Activated CD8-positive, alpha-beta memory T cell treated with anti-CD3 and anti-CD28 coated beads, Interleukin-2, amount 50 U/mL, for 1 hour (primary cell): Measurements from ENCODE around the gene UGT1A3.

Experiments used
- DNase-seq: peaks from one replicate; pipeline ENCODE4 v3.0.0-alpha.2; 2020; ENCODE audit errors: extremely low read depth

Gene UGT1A3

GRCh38 chr2:233758141-233758540, 29.3 kb downstream of the UGT1A3 start:
- DNase-seq: no peak

DNA sequence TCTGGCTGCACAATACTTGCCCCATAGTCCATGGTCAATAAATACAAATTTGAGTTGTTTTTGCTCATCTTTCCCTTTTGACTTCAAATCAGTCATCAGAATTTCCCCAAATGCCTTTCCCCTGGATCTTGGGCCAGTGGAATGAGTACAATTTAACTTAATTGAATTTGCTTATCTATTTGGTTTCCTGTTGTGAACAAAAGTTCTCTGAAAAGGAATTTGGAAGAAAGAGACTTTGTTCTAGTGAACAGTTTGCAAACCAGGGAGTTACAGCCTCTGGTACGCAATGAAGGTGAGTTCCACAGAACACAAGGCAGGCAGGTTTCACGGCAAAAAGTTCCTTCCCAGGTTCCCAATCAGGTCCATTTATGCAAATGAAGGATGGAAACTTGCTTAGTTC, 30.0 kb downstream of the UGT1A3 start:
- no peak for DNase-seq

DNA sequence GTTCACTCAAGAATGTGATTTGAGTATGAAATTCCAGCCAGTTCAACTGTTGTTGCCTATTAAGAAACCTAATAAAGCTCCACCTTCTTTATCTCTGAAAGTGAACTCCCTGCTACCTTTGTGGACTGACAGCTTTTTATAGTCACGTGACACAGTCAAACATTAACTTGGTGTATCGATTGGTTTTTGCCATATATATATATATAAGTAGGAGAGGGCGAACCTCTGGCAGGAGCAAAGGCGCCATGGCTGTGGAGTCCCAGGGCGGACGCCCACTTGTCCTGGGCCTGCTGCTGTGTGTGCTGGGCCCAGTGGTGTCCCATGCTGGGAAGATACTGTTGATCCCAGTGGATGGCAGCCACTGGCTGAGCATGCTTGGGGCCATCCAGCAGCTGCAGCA, 31.2 kb downstream of the UGT1A3 start, which contains the start of gene UGT1A1:
UGT1A1 (plus strand) TSS at position 228 of the 400 bp plus-strand sequence; CDS start at position 246, 18 bp downstream.
- DNase-seq: no peak

DNA sequence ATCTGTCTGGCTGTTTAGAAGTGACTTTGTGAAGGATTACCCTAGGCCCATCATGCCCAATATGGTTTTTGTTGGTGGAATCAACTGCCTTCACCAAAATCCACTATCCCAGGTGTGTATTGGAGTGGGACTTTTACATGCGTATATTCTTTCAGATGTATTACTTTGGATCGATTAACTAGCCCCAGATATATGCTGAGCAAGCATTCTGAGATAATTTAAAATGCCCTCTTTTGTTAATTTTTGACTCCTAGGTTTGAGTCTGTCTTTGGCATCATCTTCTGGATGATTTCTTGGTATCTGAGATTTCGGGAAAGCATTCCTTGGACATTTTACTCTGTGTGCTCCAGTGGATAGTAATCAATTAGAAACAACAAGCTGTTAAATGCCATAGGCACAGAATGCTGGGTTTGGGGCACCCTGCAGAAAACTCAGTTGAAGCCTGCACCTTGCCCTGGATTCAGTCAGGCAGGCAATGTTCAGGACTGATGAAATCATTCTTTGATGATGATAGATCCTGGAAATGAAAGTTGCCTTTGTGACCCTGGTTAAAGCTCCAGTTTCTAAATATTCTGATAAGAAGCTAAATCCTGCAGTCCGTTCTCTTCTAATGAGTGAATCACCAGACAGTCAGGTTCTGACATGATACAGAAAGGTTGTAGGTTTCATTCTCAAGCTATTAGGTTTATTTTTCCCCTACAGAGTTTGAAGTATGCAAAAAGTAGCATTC, 32.4 kb downstream of the UGT1A3 start:
- no peak for DNase-seq

DNA sequence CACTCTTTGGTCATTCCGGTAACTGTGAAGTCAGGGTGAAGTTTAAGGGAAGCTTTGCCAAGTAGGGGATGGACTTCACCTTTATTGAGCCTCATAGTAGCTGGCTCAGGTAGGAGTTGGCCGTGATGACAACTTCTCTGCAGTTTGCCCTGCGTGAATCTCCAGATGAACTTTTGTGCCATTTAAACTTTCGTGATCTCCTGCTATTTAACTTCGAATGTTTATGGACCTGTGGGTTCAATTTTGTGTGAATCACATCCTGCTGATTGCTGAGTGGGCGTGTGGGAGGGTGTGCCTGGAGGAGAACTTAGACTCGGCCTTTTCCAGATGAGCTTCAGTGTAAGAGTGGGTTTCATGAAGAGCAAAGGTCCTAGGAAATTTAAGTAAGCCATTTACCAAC, 35.4 kb downstream of the UGT1A3 start:
- DNase-seq: no peak

DNA sequence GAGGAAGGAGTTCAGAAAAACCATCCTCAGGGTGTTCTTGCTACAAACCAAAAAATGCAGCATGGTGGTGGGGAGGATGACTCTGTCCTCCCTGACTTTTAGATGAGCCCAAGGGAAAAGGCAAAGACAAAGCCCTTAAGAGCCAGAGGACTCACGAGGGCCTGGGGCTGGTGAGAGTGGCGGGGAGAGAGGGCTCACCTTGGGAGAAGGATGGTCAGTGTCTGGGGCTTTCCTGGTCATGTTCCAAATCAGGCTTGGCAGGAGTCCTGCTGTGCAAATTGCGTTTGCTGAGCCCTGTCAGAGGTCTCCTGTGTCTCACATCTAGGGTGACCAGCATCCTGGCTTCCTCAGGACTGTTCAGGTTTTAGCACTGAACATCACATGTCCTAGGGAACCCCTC, 35.9 kb downstream of the UGT1A3 start:
- no peak for DNase-seq

- DNase-seq: no peak
Observed at GRCh38 chr2:233766416-233766815, 37.6 kb downstream of the UGT1A3 start.

DNA sequence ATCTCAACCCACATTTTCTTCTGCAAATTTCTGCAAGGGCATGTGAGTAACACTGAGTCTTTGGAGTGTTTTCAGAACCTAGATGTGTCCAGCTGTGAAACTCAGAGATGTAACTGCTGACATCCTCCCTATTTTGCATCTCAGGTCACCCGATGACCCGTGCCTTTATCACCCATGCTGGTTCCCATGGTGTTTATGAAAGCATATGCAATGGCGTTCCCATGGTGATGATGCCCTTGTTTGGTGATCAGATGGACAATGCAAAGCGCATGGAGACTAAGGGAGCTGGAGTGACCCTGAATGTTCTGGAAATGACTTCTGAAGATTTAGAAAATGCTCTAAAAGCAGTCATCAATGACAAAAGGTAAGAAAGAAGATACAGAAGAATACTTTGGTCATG, 39.2 kb downstream of the UGT1A3 start:
- no peak for DNase-seq

- no peak for DNase-seq
Observed at GRCh38 chr2:233769260-233769659, 40.4 kb downstream of the UGT1A3 start.

DNA sequence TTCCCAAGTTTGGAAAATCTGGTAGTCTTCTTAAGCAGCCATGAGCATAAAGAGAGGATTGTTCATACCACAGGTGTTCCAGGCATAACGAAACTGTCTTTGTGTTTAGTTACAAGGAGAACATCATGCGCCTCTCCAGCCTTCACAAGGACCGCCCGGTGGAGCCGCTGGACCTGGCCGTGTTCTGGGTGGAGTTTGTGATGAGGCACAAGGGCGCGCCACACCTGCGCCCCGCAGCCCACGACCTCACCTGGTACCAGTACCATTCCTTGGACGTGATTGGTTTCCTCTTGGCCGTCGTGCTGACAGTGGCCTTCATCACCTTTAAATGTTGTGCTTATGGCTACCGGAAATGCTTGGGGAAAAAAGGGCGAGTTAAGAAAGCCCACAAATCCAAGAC, 43.3 kb downstream of the UGT1A3 start:
- DNase-seq: no peak

- DNase-seq: no peak
Observed at GRCh38 chr2:233772583-233772982, 43.7 kb downstream of the UGT1A3 start.

GRCh38 chr2:233773854-233774253, 45.0 kb downstream of the UGT1A3 start:
- no peak for DNase-seq

- DNase-seq: no peak
Observed at GRCh38 chr2:233775414-233775813, 46.6 kb downstream of the UGT1A3 start.

DNA sequence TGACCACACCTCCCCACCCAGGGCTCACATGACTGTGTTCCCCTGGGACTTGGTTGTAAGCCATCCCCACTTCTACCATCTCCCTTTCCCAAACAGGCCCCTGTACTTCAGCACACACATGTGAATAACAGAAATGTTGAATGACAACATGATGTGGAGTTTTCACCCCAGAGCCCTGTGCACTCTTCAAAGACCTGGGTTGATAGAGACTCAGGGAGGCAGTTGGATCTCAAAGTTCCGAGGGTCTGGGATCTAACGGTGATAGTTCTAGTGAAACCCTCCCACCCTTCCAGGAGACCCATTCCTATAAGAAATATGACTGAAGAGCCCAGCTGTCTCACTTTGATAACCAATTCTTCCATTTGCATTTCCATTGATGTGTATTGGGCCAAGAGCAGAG, 49.2 kb downstream of the UGT1A3 start, which contains the start of gene MROH2A:
MROH2A (plus strand) TSS at position 301 of the 400 bp plus-strand sequence. CDS start 1,029 bp downstream, outside the sequence.
- no peak for DNase-seq

GRCh38 chr2:233779722-233780121, 50.9 kb downstream of the UGT1A3 start:
- DNase-seq: no peak

- DNase-seq: no peak
Observed at GRCh38 chr2:233780771-233781170, 51.9 kb downstream of the UGT1A3 start.

DNA sequence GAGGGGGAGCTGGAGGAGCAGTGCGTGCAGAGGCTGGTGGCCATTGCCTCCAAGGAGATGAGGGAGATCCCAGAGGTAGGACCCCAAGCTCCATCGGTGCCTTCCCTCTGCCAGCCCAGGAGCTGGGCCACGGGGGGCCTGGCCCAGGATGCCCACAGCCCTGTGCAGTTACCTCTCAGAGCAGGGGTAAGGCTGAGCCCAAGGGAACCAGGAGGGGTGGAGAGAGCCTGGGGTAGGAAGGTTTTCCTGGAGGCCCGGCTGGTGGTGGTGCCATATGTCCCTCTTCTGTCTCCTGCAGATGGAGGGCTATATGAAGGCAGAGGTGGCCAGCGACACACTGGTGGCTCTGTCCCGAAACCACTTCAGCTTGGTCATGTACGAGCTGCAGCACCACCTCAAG, 60.7 kb downstream of the UGT1A3 start:
- DNase-seq: no peak

DNA sequence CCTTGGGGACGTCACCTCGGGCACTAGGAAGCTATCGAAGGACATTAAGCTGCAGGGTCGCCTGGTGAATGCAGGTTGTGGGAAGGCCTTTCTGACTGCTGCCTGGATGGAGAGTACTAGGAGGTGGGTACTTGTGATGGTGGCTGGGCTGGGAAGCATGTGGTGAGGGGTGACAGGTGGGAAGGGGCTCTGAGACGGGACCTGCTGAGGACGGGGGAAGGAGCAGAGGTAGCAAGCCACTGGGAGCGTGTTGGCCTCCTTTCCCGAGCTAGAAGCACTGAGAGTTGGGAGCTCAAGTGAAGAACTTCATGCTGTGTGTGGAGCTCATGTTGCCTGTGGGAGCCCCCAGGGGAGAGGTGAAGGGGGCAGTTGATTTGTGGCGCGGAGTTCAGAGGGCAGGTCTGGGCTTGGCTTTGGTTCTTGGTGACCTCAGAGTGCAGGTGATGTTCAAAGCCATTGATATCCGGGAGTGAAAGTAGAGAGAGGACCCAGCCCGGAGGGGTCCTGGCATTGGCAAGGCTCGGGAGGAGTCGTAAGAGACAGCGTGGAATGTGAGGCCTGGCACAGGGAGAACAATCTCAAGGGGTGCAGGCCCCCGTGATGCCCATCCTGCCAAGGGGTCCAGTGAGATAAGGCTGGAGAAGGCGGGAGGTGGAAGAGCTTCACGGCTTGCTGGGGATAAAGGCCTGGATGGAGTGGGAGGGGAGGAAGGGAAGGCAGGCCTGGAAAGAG, 62.5 kb downstream of the UGT1A3 start:
- no peak for DNase-seq

GRCh38 chr2:233791883-233792329, 63.1 kb downstream of the UGT1A3 start:
- no peak for DNase-seq

- DNase-seq: no peak
Observed at GRCh38 chr2:233792720-233793119, 63.9 kb downstream of the UGT1A3 start.

- DNase-seq: no peak
Observed at GRCh38 chr2:233793465-233794127, 64.8 kb downstream of the UGT1A3 start.

DNA sequence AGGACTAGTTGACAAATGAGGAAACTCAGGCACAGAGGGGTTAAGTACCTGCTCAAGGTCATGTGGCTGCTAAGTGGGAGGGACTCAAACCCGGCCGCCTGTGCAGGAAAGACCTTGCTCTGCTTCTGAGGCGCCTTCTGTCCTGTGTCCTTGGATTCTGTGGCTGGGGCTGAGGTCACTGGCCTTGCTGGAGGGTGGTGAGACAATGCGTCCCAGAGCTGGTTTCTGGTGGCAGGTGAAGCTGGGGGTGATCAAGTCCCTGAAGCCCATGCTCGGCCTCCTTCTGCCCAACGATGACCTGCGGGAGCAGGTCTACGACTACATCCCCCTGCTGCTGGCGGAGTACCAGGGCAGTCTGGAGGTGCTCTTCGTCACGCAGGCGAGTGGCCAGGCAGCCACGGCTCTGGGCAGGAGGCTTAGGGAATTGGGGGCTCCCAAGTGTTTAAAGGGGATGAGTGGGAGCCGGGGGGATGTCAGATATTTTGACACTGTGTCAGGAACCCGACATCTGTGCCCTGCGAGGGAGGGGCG, 65.4 kb downstream of the UGT1A3 start:
- DNase-seq: no peak
